KMS-11 (cell line): ENCODE measurements around the gene COL20A1.

ENCODE experiments used
- H2AFZ ChIP-seq: fragments of 200-600 bp; sonication (generic); 2 replicates; pipeline ENCODE4 v1.6.1; 2016; ENCODE audit warnings: antibody characterized with exemption, mixed run types, low read depth
- H3K27ac ChIP-seq: fragments of 200-600 bp; sonication (generic); 2 replicates; pipeline ENCODE4 v1.6.1; 2016; ENCODE audit warnings: mild to moderate bottlenecking, mixed run types
- H3K27me3 ChIP-seq: fragments of 200-600 bp; sonication (generic); 2 replicates; pipeline ENCODE4 v1.6.1; 2017; ENCODE audit warnings: mild to moderate bottlenecking, low read depth, mixed run types, moderate library complexity; ENCODE audit not compliant: insufficient read depth
- H3K36me3 ChIP-seq: fragments of 200-600 bp; sonication (generic); 2 replicates; pipeline ENCODE4 v1.6.1; 2017; ENCODE audit warnings: mild to moderate bottlenecking, mixed run types; ENCODE audit not compliant: insufficient read depth
- H3K4me1 ChIP-seq: fragments of 200-600 bp; sonication (generic); 2 replicates; pipeline ENCODE4 v1.6.1; 2016; ENCODE audit warnings: mild to moderate bottlenecking, low read depth, mixed run types; ENCODE audit not compliant: poor library complexity, severe bottlenecking
- H3K4me2 ChIP-seq: fragments of 200-600 bp; sonication (generic); 2 replicates; pipeline ENCODE4 v1.7.0; 2016; ENCODE audit warnings: mild to moderate bottlenecking, mixed run types
- H3K4me3 ChIP-seq: fragments of 200-600 bp; sonication (generic); IDR thresholded peaks from 2 replicates; pipeline ENCODE4 v1.6.1; 2017; ENCODE audit warnings: low read depth, low read length, mixed read lengths; ENCODE audit not compliant: insufficient read depth
- H3K79me2 ChIP-seq: fragments of 200-600 bp; sonication (generic); 2 replicates; pipeline ENCODE4 v1.6.1; 2016; ENCODE audit warnings: low read depth, mixed run types; ENCODE audit not compliant: insufficient read depth
- H3K9ac ChIP-seq: fragments of 200-600 bp; sonication (generic); 2 replicates; pipeline ENCODE4 v1.6.1; 2016; ENCODE audit warnings: mild to moderate bottlenecking, mixed run types
- H4K20me1 ChIP-seq: fragments of 200-600 bp; sonication (generic); 2 replicates; pipeline ENCODE4 v1.6.1; 2016; ENCODE audit warnings: mild to moderate bottlenecking, mixed run types; ENCODE audit not compliant: insufficient read depth
- CTCF ChIP-seq: fragments of 200-600 bp; sonication (generic); conservative IDR thresholded peaks from 2 replicates; pipeline ENCODE4 v1.6.1; 2017; ENCODE audit warnings: low read depth, mild to moderate bottlenecking, antibody characterized with exemption, low read length, moderate library complexity, mixed read lengths

The COL20A1 gene

GRCh38 chr20:63312690-63313348, 19.8 kb downstream of the COL20A1 start:
- Histone ChIP-seq H4K20me1 (no peaks in the 10 kb centered on the region), H2AFZ (no peak overlapping the region), H3K4me1 (peaks cover 7% of the 10 kb centered on the region), H3K27me3 (peaks cover 94% of the 10 kb centered on the region), H3K79me2 (no peaks in the 10 kb centered on the region), H3K36me3 (no peaks in the 10 kb centered on the region), H3K4me2 (no peak overlapping the region), H3K9ac (no peak overlapping the region), H3K27ac (no peak overlapping the region), H3K4me3 (no peak overlapping the region)
- no peak for TF ChIP-seq CTCF

GRCh38 chr20:63313349-63314014, 20.5 kb downstream of the COL20A1 start:
- no peaks in the 10 kb centered on the region for H4K20me1 ChIP-seq
- H3K36me3 ChIP-seq, result no peaks in the 10 kb centered on the region
- H3K4me1 ChIP-seq, result peaks cover 7% of the 10 kb centered on the region
- no peak overlapping the region for H2AFZ ChIP-seq
- no peaks in the 10 kb centered on the region for H3K79me2 ChIP-seq
- no peak overlapping the region for H3K27ac ChIP-seq
- no peak overlapping the region for H3K9ac ChIP-seq
- H3K4me3 ChIP-seq, result no peak overlapping the region
- H3K4me2 ChIP-seq, result no peak overlapping the region
- TF ChIP-seq CTCF, result no peak
- H3K27me3 ChIP-seq, result peaks cover 94% of the 10 kb centered on the region

GRCh38 chr20:63314015-63314471, 21.1 kb downstream of the COL20A1 start:
- Histone ChIP-seq H3K4me1 (peaks cover 7% of the 10 kb centered on the region), H3K27me3 (peaks cover 94% of the 10 kb centered on the region), H3K4me3 (no peak overlapping the region), H3K36me3 (no peaks in the 10 kb centered on the region), H2AFZ (no peak overlapping the region), H3K27ac (no peak overlapping the region), H3K4me2 (no peak overlapping the region), H3K9ac (no peak overlapping the region), H4K20me1 (no peaks in the 10 kb centered on the region), H3K79me2 (no peaks in the 10 kb centered on the region)
- no peak for TF ChIP-seq CTCF

- peaks cover 94% of the 10 kb centered on the region for H3K27me3 ChIP-seq
- no peak overlapping the region for H3K4me2 ChIP-seq
- no peaks in the 10 kb centered on the region for H4K20me1 ChIP-seq
- H3K9ac ChIP-seq, result no peak overlapping the region
- H3K79me2 ChIP-seq, result no peaks in the 10 kb centered on the region
- no peak for TF ChIP-seq CTCF
- H2AFZ ChIP-seq, result no peak overlapping the region
- H3K27ac ChIP-seq, result no peak overlapping the region
- H3K36me3 ChIP-seq, result no peaks in the 10 kb centered on the region
- peaks cover 7% of the 10 kb centered on the region for H3K4me1 ChIP-seq
- no peak overlapping the region for H3K4me3 ChIP-seq
Observed at GRCh38 chr20:63314566-63315239, 21.7 kb downstream of the COL20A1 start.
